ENCODE data around the gene TNS1. TPM values are rescaled to one million over a fixed set of nuclear protein-coding genes. Genes with fewer than 3 reads are reported as not detected.

Gene TNS1
- total RNA-seq, 1 donor from 2014 or later = 828 TPM

- no peak for TF ChIP-seq CTCF (IDR thresholded peaks at IDR 0.05; ENCODE audit: borderline replicate concordance)
- intact Hi-C loops (cut with micrococcal nuclease) = no loop called here
- no peak for DNase-seq
- Histone ChIP-seq H3K27me3 (ENCODE audit: low read depth) (no peaks in the 10 kb centered on the region), H3K27ac (replicated peaks) (no peak overlapping the region), H3K36me3 (peaks cover 5% of the 10 kb centered on the region), H3K4me3 (no peak overlapping the region), H3K4me1 (no peaks in the 10 kb centered on the region), H3K9me3 (replicated peaks) (no peaks in the 10 kb centered on the region)
Observed at GRCh38 chr2:217774232-217774631, 228.6 kb downstream of the TNS1 start.

GRCh38 chr2:217773539-217773938, 229.3 kb downstream of the TNS1 start:
- no peak for DNase-seq
- H3K27ac ChIP-seq (replicated peaks) = no peak overlapping the region
- no peaks in the 10 kb centered on the region for H3K9me3 ChIP-seq (replicated peaks)
- intact Hi-C loops (cut with micrococcal nuclease) = no loop called here
- TF ChIP-seq CTCF (IDR thresholded peaks at IDR 0.05; ENCODE audit: borderline replicate concordance) = no peak
- no peak overlapping the region for H3K4me3 ChIP-seq
- peaks cover 5% of the 10 kb centered on the region for H3K36me3 ChIP-seq
- no peaks in the 10 kb centered on the region for H3K4me1 ChIP-seq
- no peaks in the 10 kb centered on the region for H3K27me3 ChIP-seq (ENCODE audit: low read depth)

- no peak for TF ChIP-seq CTCF (IDR thresholded peaks at IDR 0.05; ENCODE audit: borderline replicate concordance)
- Histone ChIP-seq H3K9me3 (replicated peaks) (peaks cover 15% of the 10 kb centered on the region), H3K27ac (replicated peaks) (no peak overlapping the region), H3K27me3 (ENCODE audit: low read depth) (no peaks in the 10 kb centered on the region), H3K4me1 (no peaks in the 10 kb centered on the region), H3K4me3 (no peak overlapping the region), H3K36me3 (peaks cover 10% of the 10 kb centered on the region)
- intact Hi-C loops (cut with micrococcal nuclease) = no loop called here
- DNase-seq = no peak
Observed at GRCh38 chr2:217766356-217766755, 236.4 kb downstream of the TNS1 start.

- Histone ChIP-seq H3K4me1 (peaks cover 3% of the 10 kb centered on the region), H3K4me3 (no peak overlapping the region), H3K9me3 (replicated peaks) (peaks cover 19% of the 10 kb centered on the region), H3K27me3 (ENCODE audit: low read depth) (no peaks in the 10 kb centered on the region), H3K36me3 (peaks cover 10% of the 10 kb centered on the region), H3K27ac (replicated peaks) (no peak overlapping the region)
- DNase-seq = no peak
- intact Hi-C loops (cut with micrococcal nuclease) = no loop called here
- TF ChIP-seq CTCF (IDR thresholded peaks at IDR 0.05; ENCODE audit: borderline replicate concordance) = no peak
Observed at GRCh38 chr2:217761645-217762277, 241.0 kb downstream of the TNS1 start.

DNA sequence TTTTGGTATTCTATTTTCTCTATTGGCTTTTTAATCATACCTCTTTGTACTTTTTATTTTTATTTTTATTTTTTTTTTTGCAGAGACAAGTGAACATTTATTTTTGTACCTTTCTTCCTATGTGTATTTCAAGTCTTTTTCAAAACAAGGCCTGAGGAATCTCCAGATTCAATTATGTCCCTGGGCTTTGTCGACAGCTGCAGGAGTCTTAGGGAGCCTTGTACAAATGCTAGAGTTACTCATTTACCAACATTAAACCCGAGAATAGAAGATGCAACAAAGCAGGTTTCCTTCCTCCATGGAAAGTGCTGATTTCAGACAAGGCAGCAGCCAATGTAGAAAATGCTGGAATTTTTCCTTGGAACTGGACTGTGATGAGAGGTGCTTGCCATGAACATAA, 242.8 kb downstream of the TNS1 start:
- intact Hi-C loops (cut with micrococcal nuclease) = no loop called here
- no peak for DNase-seq
- peaks cover 19% of the 10 kb centered on the region for H3K9me3 ChIP-seq (replicated peaks)

More for the DNA sequence above, 242.8 kb downstream of the TNS1 start:
- H3K27me3 ChIP-seq (ENCODE audit: low read depth) = no peaks in the 10 kb centered on the region
- peaks cover 10% of the 10 kb centered on the region for H3K36me3 ChIP-seq
- H3K27ac ChIP-seq (replicated peaks) = no peak overlapping the region
- peaks cover 9% of the 10 kb centered on the region for H3K4me1 ChIP-seq
- H3K4me3 ChIP-seq = no peak overlapping the region
- TF ChIP-seq CTCF (IDR thresholded peaks at IDR 0.05; ENCODE audit: borderline replicate concordance) = no peak
